ENCODE data around the gene ROBO1. TPM values are rescaled to one million over a fixed set of nuclear protein-coding genes. Genes with fewer than 3 reads are reported as not detected.
A peak's percentile ranks its signal among the peaks of the same experiment; 100 is the strongest.
"Not testable (repeated sequence)": the region's sequence is repeated elsewhere in the genome, so short reads cannot be mapped to it uniquely, and the experiment has no call there.

ROBO1 gene
- total RNA-seq, 1 donor from 2014 or later, result 20.8 TPM

DNA sequence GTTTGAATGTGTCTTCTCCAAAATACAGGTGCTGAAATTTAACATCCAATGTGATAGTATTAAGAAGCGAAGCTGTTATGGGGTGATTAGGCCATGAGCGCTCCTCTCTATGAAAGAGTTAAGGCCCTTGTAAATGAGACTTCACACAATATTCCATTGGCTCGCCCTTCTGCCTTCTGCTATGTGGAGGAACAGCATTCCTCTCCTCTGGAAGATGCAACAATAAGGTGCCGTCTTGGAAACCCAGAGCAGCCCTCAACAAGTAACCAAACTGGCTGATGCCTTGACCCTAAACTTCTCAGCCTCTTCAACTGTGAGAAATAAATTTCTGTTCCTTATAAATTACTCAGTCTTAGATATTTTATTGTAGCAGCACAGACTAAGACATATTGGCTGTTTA lies 874.6 kb downstream of the ROBO1 start:
- FAIRE-seq (no peak), DNase-seq (ENCODE audit: low read depth) (no peak)
- Histone ChIP-seq H3K4me3 (ENCODE audit: low read depth, low read length) (no peak overlapping the region), H3K36me3 (ENCODE audit: control insufficient read depth, insufficient read depth, low read length) (no peaks in the 10 kb centered on the region), H3K27me3 (ENCODE audit: control insufficient read depth, insufficient read depth, low read length) (no peaks in the 10 kb centered on the region)
- TF ChIP-seq, protein P1, sequence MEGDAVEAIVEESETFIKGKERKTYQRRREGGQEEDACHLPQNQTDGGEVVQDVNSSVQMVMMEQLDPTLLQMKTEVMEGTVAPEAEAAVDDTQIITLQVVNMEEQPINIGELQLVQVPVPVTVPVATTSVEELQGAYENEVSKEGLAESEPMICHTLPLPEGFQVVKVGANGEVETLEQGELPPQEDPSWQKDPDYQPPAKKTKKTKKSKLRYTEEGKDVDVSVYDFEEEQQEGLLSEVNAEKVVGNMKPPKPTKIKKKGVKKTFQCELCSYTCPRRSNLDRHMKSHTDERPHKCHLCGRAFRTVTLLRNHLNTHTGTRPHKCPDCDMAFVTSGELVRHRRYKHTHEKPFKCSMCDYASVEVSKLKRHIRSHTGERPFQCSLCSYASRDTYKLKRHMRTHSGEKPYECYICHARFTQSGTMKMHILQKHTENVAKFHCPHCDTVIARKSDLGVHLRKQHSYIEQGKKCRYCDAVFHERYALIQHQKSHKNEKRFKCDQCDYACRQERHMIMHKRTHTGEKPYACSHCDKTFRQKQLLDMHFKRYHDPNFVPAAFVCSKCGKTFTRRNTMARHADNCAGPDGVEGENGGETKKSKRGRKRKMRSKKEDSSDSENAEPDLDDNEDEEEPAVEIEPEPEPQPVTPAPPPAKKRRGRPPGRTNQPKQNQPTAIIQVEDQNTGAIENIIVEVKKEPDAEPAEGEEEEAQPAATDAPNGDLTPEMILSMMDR (IDR thresholded peaks at IDR 0.05; ENCODE audit: insufficient read depth, low read length, severe bottlenecking), result no peak

DNA sequence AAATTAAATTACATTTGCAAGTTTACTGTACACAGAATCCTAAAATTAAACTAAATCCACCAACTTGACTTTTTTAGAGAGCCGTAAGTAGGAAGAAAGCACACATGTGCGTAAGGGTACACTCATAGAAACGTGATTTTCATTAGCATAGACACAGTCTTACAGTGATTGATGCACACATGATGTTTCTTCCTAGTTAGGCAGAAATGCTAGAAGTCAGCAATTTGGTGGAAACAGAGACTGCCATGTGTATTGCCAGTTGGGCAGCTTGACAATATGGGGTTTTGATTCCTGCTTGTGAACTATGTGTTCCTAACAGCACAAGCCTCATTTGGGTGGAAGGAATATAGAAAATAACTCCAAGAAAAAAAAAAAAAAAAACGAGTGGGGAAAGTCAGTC lies 878.5 kb downstream of the ROBO1 start:
- no peaks in the 10 kb centered on the region for H3K36me3 ChIP-seq (ENCODE audit: control insufficient read depth, insufficient read depth, low read length)
- TF ChIP-seq, protein P1 (IDR thresholded peaks at IDR 0.05; ENCODE audit: insufficient read depth, low read length, severe bottlenecking), result no peak
- H3K27me3 ChIP-seq (ENCODE audit: control insufficient read depth, insufficient read depth, low read length), result no peaks in the 10 kb centered on the region
- no peak for DNase-seq (ENCODE audit: low read depth)
- no peak overlapping the region for H3K4me3 ChIP-seq (ENCODE audit: low read depth, low read length)
- FAIRE-seq, result no peak

DNA sequence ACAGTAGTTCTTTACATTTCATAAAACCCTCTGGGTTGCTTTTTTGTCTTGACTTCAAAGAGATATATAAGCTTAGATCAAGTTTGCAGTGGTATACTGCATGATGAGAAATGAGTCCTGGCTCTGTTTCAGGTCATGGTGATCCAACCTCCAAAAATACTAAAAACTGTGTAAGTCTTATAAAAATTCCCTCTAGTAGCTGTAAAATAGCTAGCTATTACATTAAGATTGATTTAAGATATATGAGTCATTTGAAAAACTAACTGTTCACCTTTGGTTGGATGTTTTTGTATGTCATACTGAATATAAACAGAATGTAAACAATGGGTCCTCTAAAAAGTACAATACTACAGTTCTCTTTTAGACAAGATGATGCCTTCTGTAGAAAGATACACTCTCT lies 879.2 kb downstream of the ROBO1 start:
- FAIRE-seq (no peak), DNase-seq (ENCODE audit: low read depth) (no peak)
- Histone ChIP-seq H3K4me3 (ENCODE audit: low read depth, low read length) (no peak overlapping the region), H3K27me3 (ENCODE audit: control insufficient read depth, insufficient read depth, low read length) (no peaks in the 10 kb centered on the region), H3K36me3 (ENCODE audit: control insufficient read depth, insufficient read depth, low read length) (no peaks in the 10 kb centered on the region)
- TF ChIP-seq, protein P1 (IDR thresholded peaks at IDR 0.05; ENCODE audit: insufficient read depth, low read length, severe bottlenecking), result no peak

GRCh38 chr3:78887547-78888011 lies 880.2 kb downstream of the ROBO1 start:
- Histone ChIP-seq H3K27me3 (ENCODE audit: control insufficient read depth, insufficient read depth, low read length) (no peaks in the 10 kb centered on the region), H3K4me3 (ENCODE audit: low read depth, low read length) (no peak overlapping the region), H3K36me3 (ENCODE audit: control insufficient read depth, insufficient read depth, low read length) (no peaks in the 10 kb centered on the region)
- no peak for FAIRE-seq
- peak; percentile 46 for DNase-seq (ENCODE audit: low read depth)
- TF ChIP-seq, protein P1 (IDR thresholded peaks at IDR 0.05; ENCODE audit: insufficient read depth, low read length, severe bottlenecking), result no peak

GRCh38 chr3:78887029-78887428 lies 880.8 kb downstream of the ROBO1 start:
- DNase-seq (ENCODE audit: low read depth) (peak; percentile 70), FAIRE-seq (no peak)
- Histone ChIP-seq H3K36me3 (ENCODE audit: control insufficient read depth, insufficient read depth, low read length) (no peaks in the 10 kb centered on the region), H3K27me3 (ENCODE audit: control insufficient read depth, insufficient read depth, low read length) (no peaks in the 10 kb centered on the region), H3K4me3 (ENCODE audit: low read depth, low read length) (no peak overlapping the region)
- TF ChIP-seq, protein P1 (IDR thresholded peaks at IDR 0.05; ENCODE audit: insufficient read depth, low read length, severe bottlenecking), result no peak

DNA sequence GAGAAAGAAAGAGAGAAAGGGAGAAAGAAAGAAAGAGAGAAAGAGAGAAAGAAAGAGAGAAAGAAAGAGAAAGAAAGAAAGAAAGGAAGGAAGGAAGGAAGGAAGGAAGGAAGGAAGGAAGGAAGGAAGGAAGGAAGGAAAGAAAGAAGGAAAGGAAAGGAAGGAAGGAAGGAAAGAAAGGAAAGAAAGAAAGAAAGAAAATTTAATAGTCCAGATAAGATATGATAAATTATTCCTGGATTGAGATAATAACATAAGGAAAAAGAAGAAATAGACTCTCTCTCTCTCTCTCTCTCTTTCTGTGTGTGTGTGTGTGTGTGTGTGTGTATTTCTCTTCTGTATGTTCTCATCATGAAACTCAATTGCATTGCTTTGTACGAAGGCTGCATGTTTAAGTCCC lies 883.2 kb downstream of the ROBO1 start:
- not testable (repeated sequence) for H3K4me3 ChIP-seq (ENCODE audit: low read depth, low read length); H3K27me3 ChIP-seq (ENCODE audit: control insufficient read depth, insufficient read depth, low read length); H3K36me3 ChIP-seq (ENCODE audit: control insufficient read depth, insufficient read depth, low read length); FAIRE-seq; DNase-seq (ENCODE audit: low read depth)

All from bronchial epithelial cell (primary cell).